GM12891 (cell line): ENCODE results near the gene CPT1A.

Source experiments
- DNase-seq: peaks from one replicate; pipeline ENCODE4 v3.0.0; 2011; ENCODE audit warnings: low spot score; ENCODE audit not compliant: insufficient read length
- FAIRE-seq: peaks from 2 replicates; lab custom pipeline; 2011; peaks lifted over from hg19 to GRCh38; lab: Jason Lieb, UNC
- PAX5 ChIP-seq: IDR thresholded peaks from 2 replicates; pipeline ENCODE4 v1.6.1; 2011; ENCODE audit warnings: low read length, moderate library complexity, mild to moderate bottlenecking; ENCODE audit not compliant: insufficient read depth, severe bottlenecking
- POLR2A ChIP-seq: IDR thresholded peaks from 2 replicates; pipeline ENCODE4 v1.6.1; 2011; ENCODE audit warnings: low read depth, low read length, control low read depth
- POLR2AphosphoS5 ChIP-seq: IDR thresholded peaks from 2 replicates; pipeline ENCODE4 v1.6.1; 2011; ENCODE audit warnings: low read depth, low read length, control low read depth
- POU2F2 ChIP-seq: IDR thresholded peaks from 2 replicates; pipeline ENCODE4 v1.6.1; 2011; ENCODE audit warnings: low read depth, mild to moderate bottlenecking, control low read depth, low read length, moderate library complexity
- SPI1 ChIP-seq: IDR thresholded peaks from 2 replicates; pipeline ENCODE4 v1.6.1; 2011; ENCODE audit warnings: low read depth, low read length, control low read depth
- TAF1 ChIP-seq: IDR thresholded peaks from 2 replicates; pipeline ENCODE4 v1.6.1; 2011; ENCODE audit warnings: low read depth, low read length, control low read depth

Gene CPT1A

DNA sequence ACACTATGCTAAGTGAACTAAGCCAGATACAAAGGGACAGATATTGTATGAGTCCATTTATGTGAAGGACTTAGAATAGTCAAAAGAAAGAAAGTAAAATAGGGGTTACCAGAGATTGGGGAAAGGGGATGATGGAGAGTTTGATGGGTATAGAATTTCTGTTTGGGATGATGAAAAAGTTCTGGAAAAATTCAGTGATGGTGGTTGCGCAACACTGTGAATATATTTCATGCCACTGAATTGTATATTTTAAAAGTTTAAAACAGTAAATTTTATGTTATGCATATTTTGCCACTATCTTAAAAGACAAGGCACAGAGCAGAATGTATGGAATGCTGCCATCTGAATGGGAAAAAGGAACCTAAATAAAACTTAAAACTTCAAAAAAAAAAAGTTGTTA is 119.6 kb downstream of the CPT1A start:
- no peak for FAIRE-seq
- TF ChIP-seq POLR2AphosphoS5 (no peak), PAX5 (no peak), SPI1 (no peak), POU2F2 (no peak), POLR2A (no peak), TAF1 (no peak)
- DNase-seq, result no peak

DNA sequence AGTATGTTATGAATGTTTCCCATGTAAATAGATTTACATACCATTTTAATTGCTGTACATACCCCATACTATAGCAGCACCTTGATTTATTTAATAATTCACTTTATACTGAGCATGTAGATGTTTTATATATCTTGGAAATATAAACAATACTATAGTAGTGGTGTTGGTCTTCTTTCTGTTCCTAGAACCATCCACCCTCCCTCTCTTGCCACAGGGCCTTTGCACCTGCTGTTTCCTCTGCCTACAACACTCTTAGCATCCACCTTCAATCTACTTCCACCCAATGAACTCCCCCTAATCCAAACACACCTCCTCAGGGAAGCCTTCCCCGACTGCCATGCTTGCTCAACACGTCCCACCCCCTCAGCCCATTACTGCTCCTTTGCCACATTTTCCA is 120.6 kb downstream of the CPT1A start:
- no peak for TF ChIP-seq POLR2AphosphoS5
- TF ChIP-seq PAX5, result no peak
- no peak for TF ChIP-seq SPI1
- no peak for TF ChIP-seq TAF1
- no peak for TF ChIP-seq POLR2A
- no peak for TF ChIP-seq POU2F2
- no peak for FAIRE-seq
- DNase-seq, result no peak

DNA sequence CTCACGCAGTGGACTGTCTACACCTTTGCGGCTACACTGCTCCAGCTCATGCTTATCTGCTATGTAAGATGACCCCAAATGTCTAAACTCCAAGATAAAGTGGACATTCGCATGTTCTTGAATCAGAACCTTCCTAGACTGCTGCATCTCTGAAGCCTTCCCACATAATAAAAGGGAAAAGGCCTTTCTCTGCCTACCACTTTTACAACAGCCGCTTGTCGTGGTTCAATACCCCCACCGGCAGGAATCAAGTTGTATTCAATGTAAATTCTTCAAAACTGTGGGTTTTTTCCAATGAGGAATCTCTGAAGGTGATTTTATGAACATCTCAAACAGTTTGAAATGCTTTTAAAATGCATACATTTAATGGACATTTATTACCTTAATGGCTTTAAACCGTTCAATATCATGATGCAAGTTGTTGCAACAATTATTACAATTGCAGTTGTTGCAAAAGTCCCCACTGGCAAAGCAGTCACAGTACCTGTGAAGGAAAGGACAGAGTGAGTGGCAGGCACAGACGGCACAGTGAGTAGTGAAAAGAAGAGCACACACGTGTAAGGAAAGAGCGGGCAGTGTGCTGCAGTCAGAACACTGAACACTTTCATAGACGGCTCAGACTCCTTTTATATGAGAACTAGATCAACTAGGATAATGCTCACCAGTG is 126.1 kb downstream of the CPT1A start:
- no peak for FAIRE-seq

DNA sequence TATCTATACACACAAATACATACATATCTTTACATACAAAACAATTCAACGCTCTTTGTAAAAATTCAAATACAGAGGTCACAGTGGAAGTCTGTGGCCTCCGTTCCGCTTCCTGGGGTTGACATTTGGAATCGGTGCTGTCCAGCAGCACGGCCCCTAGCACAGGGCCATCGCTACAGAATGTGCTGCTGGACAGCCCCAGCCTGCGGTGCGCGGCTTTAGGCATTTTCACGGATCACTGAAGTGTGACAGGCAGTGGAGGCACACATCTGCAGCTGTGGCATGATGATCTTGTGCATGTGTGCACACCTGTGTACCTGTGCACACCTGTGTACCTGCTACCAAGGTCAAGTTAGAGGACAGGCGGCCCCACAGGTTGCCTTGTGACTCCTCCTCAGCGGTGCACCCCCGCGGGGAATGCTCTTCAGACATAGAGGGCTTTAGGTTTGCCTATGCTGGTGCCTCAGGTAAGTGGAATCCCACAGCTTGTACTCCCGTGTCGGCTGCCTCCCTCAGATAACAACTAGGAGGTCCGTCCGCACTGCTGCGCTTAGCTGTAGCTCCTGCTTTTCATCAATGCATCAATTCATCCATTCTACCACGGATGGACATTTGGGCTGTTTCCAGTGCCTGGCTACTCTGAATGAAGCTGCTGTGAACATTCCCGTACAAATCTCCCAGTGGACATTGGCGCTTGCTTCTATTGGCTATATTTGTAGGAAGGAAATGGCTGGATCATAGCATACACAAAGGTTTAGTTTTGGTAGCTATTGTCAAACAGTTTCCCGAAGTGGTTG is 127.5 kb downstream of the CPT1A start:
- TF ChIP-seq POU2F2 (no peak), TAF1 (no peak), PAX5 (no peak), POLR2A (no peak), POLR2AphosphoS5 (no peak), SPI1 (no peak)
- DNase-seq, result no peak
- no peak for FAIRE-seq

More for the DNA sequence above, 126.1 kb downstream of the CPT1A start:
- TF ChIP-seq POLR2AphosphoS5 (no peak), TAF1 (no peak), POLR2A (no peak), PAX5 (no peak), SPI1 (no peak)
- DNase-seq, result no peak

DNA sequence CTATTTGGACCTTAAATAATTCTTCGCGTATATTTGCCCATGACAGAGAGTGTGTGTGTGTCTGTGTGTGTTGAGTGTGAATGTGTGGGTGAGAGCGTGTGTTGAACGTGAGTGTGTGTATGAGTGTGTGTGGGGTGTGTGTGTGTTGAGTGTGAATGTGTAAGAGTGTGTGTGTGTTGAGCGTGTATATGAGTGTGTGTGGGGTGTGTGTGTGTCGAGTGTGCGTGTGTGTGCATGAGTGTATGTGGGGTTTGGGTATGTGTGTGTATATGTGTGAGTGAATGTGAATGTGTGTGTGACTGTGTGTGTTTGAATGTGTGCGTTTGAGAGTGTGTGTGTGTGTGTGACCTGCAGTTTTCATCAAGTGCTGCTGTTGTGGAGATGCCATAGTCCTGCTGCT is 130.6 kb downstream of the CPT1A start:
- DNase-seq, result no peak
- peak; percentile 61 for FAIRE-seq
- TF ChIP-seq POLR2AphosphoS5, result no peak
- TF ChIP-seq POLR2A, result no peak
- no peak for TF ChIP-seq TAF1
- no peak for TF ChIP-seq SPI1
- TF ChIP-seq POU2F2, result no peak
- no peak for TF ChIP-seq PAX5

DNA sequence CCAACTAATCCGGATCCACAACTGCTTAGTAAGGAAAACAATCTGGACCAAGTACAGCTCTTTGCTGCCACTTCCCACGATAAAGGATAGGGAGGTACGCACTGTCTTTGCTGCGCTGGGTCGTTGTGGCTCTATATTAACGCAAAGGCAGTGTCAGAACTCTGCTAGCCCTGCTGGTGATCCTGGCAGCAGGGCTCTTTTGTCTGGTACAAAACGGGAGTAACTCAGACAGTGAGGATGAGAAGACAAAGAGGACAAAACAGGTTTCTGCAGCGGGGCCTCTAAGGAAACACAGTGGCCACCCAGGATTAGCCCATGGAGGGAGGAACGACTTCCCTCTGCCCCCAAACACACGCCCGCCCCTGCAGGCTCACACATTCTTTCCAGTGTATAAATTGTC is 131.3 kb downstream of the CPT1A start:
- no peak for TF ChIP-seq TAF1
- DNase-seq (no peak), FAIRE-seq (no peak)

DNA sequence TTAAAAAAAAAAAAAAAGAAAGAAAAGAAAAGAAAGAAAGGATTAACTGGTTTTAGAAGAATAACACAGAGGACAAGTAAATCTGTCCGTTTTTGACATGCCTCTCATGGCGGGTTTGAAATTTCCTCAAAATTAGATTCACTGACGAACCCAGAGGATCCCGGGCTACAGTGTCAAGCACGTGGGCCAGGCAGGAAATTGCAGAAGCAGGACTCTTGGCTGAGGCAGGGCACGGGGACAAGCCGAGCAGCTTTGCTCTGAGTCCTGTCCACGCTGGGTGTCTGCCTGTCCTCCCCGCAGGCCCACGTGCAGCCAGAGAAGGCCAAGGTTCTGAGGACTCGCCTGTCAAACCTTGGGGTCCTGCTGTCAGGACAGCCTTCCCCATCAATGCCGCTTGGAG is 132.7 kb downstream of the CPT1A start:
- DNase-seq (no peak), FAIRE-seq (no peak)
- no peak for TF ChIP-seq POLR2A
- no peak for TF ChIP-seq POU2F2
- no peak for TF ChIP-seq PAX5
- no peak for TF ChIP-seq SPI1
- TF ChIP-seq TAF1, result no peak
- no peak for TF ChIP-seq POLR2AphosphoS5

DNA sequence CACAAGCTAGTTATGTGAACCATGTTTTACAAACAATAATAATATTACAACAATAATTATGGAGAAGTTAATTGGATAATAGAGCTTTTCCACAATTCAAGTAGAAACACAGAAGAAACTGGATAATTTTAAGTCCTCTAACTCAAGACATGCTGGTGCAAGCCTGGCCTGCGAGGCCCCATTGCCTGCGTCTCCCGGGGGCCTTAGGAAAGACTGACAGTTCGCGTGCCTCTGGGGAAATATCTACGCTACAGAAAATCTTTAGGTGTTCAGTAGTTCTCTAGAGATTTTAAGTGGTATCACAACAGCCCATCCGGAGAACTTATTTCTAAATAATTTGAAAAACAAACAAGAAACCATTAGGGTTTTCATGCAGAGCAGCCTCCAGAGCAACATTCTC is 134.2 kb downstream of the CPT1A start:
- no peak for DNase-seq
- TF ChIP-seq POU2F2 (no peak), POLR2AphosphoS5 (no peak), POLR2A (no peak), TAF1 (no peak), SPI1 (no peak), PAX5 (no peak)
- no peak for FAIRE-seq

DNA sequence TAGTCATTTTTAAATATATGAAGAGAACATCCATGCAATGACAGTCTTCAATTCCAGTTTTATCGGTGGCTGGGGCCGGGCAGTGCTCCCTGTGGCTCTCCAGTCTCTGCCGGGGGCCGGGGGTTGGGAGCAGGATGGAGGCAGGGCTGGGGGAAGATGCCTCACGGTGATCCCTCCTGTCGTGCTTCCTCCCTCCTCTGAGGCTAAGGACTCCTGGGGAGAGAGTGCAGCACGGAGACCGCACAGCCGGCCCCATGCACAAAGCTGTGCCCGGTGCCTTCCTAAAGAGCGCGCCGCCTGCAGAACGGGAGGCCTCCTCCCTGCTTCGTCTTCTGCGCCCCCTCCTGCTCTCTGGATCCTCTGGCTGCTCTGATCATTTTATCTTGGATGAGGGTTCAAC is 136.8 kb downstream of the CPT1A start:
- no peak for TF ChIP-seq POU2F2
- no peak for TF ChIP-seq POLR2AphosphoS5
- no peak for TF ChIP-seq TAF1
- no peak for TF ChIP-seq PAX5
- TF ChIP-seq POLR2A, result no peak
- FAIRE-seq (no peak), DNase-seq (no peak)
